WI38 (cell line): Measurements from ENCODE around the gene RNF214.

Experiments
- H3K4me3 ChIP-seq: 2 replicates; pipeline ENCODE4 v1.5.1; 2011; ENCODE audit warnings: low read depth, mild to moderate bottlenecking, control low read depth, low read length
- CTCF ChIP-seq: IDR thresholded peaks from 2 replicates; pipeline ENCODE4 v1.5.1; 2012; ENCODE audit warnings: low read depth, mild to moderate bottlenecking, control low read depth, low read length

The RNF214 gene

GRCh38 chr11:117198613-117199012, 33.9 kb upstream of the RNF214 start:
- no peak for TF ChIP-seq CTCF

GRCh38 chr11:117199053-117199915, 33.2 kb upstream of the RNF214 start, which contains the start of gene TAGLN:
Gene TAGLN (plus strand): TSS chr11:117199370. CDS start chr11:117203014, 3,644 bp downstream.
- peak within 1 kb of the TSS; percentile 92 for H3K4me3 ChIP-seq
- TF ChIP-seq CTCF, result no peak

More at GRCh38 chr11:117198613-117199012, 33.9 kb upstream of the RNF214 start:
- H3K4me3 ChIP-seq, result peak overlapping the region; percentile 92

GRCh38 chr11:117199916-117200812, 32.3 kb upstream of the RNF214 start:
- TF ChIP-seq CTCF, result no peak
- H3K4me3 ChIP-seq, result peak overlapping the region; percentile 92

- H3K4me3 ChIP-seq, result peak overlapping the region; percentile 92
- 0 out of 2 replicates have a peak, but pooled peaks have one; percentile 29 for TF ChIP-seq CTCF
These were observed 31.4 kb upstream of the RNF214 start for GRCh38 chr11:117200813-117201657.

- H3K4me3 ChIP-seq, result peak overlapping the region; percentile 92
- TF ChIP-seq CTCF, result no peak
These were observed 30.7 kb upstream of the RNF214 start for GRCh38 chr11:117201658-117202305.

GRCh38 chr11:117202386-117203068, 29.9 kb upstream of the RNF214 start:
- H3K4me3 ChIP-seq, result peak overlapping the region; percentile 92
- no peak for TF ChIP-seq CTCF
